Measurements from ENCODE around the gene CDK18.

Gene CDK18

GRCh38 chr1:205521686-205522085 lies 17.2 kb downstream of the CDK18 start:
- DNase-seq (ENCODE audit: low read depth in 1 of 2, low spot score in 1 of 2), result no peak

- DNase-seq (ENCODE audit: low read depth in 1 of 2, low spot score in 1 of 2), result no peak
Measured at GRCh38 chr1:205522692-205523091, 18.2 kb downstream of the CDK18 start.

- DNase-seq (ENCODE audit: low read depth in 1 of 2, low spot score in 1 of 2), result no peak
Measured at GRCh38 chr1:205523261-205523890, 18.9 kb downstream of the CDK18 start.

- peak; percentile 55 to 58 for DNase-seq (ENCODE audit: low read depth in 1 of 2, low spot score in 1 of 2)
Measured at GRCh38 chr1:205523891-205524793, 19.7 kb downstream of the CDK18 start.

GRCh38 chr1:205524794-205525101 lies 20.3 kb downstream of the CDK18 start:
- DNase-seq (ENCODE audit: low read depth in 1 of 2, low spot score in 1 of 2), result no peak

- DNase-seq (ENCODE audit: low read depth in 1 of 2, low spot score in 1 of 2), result no peak
Measured at GRCh38 chr1:205525495-205526285, 21.2 kb downstream of the CDK18 start.

- DNase-seq (ENCODE audit: low read depth in 1 of 2, low spot score in 1 of 2), result no peak
Measured at GRCh38 chr1:205526431-205526830, 22.0 kb downstream of the CDK18 start.

- no peak for DNase-seq (ENCODE audit: low read depth in 1 of 2, low spot score in 1 of 2)
Measured at GRCh38 chr1:205527931-205528330, 23.5 kb downstream of the CDK18 start.

GRCh38 chr1:205528446-205528886 lies 24.0 kb downstream of the CDK18 start:
- no peak for DNase-seq (ENCODE audit: low read depth in 1 of 2, low spot score in 1 of 2)

GRCh38 chr1:205528887-205529825 lies 24.7 kb downstream of the CDK18 start:
- DNase-seq (ENCODE audit: low read depth in 1 of 2, low spot score in 1 of 2), result peak; percentile 73 to 82

- no peak for DNase-seq (ENCODE audit: low read depth in 1 of 2, low spot score in 1 of 2)
Measured at GRCh38 chr1:205530116-205530515, 25.6 kb downstream of the CDK18 start.

GRCh38 chr1:205531191-205532025 lies 26.9 kb downstream of the CDK18 start:
- DNase-seq (ENCODE audit: low read depth in 1 of 2, low spot score in 1 of 2), result no peak

GRCh38 chr1:205532026-205532898 lies 27.8 kb downstream of the CDK18 start:
- no peak for DNase-seq (ENCODE audit: low read depth in 1 of 2, low spot score in 1 of 2)

GRCh38 chr1:205532996-205533735 lies 28.7 kb downstream of the CDK18 start:
- no peak for DNase-seq (ENCODE audit: low read depth in 1 of 2, low spot score in 1 of 2)

GRCh38 chr1:205533748-205534443 lies 29.4 kb downstream of the CDK18 start:
- no peak for DNase-seq (ENCODE audit: low read depth in 1 of 2, low spot score in 1 of 2)

- no peak for DNase-seq (ENCODE audit: low read depth in 1 of 2, low spot score in 1 of 2)
Measured at GRCh38 chr1:205534444-205534985, 30.0 kb downstream of the CDK18 start.

GRCh38 chr1:205535096-205535495 lies 30.6 kb downstream of the CDK18 start:
- DNase-seq (ENCODE audit: low read depth in 1 of 2, low spot score in 1 of 2), result no peak

All from activated T-helper 1 cell treated with anti-CD3 and anti-CD28 coated beads, Interleukin-2, amount 50 U/mL, for 16 hours (primary cell).